Measurements from ENCODE around the gene RGS17. TPM values are rescaled to one million over a fixed set of nuclear protein-coding genes. Genes with fewer than 3 reads are reported as not detected.

Gene RGS17
- total RNA-seq, 6 experiments from 2014 or later: 0.02 to 0.24 (median 0.09) TPM; not detected in 1

DNA sequence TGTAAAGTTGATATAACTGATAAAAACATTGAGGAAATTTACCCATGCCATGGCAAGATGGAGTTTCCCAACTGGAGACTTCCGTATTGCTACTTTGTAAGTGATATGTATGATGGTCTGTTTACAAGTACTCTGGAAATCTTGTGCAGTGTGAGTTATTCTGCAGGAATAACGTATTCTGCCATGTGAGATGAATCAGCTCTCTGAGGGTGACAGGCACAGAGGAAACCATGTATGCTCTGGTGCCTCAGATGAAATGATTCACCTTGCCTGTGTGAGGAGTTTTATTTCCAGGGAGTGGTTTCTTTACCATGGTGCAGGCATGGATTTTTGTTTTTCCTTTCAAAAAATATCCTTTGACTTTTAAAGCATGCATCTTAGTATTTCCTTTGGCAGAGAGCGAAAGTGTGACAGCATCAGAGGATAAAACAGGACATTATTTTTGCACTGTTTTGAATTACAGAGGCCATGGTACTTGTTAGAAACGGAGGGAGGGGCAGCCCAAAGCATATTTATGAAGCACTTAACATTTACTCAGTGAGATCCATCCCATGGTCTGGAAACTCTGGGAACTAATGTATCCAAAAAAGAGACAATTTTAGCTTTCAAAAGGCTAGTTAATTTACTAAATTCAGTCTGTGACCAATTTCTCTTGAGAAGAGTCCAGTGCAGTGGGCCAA is 92.6 kb downstream of the RGS17 start:
- TF ChIP-seq, protein P1, sequence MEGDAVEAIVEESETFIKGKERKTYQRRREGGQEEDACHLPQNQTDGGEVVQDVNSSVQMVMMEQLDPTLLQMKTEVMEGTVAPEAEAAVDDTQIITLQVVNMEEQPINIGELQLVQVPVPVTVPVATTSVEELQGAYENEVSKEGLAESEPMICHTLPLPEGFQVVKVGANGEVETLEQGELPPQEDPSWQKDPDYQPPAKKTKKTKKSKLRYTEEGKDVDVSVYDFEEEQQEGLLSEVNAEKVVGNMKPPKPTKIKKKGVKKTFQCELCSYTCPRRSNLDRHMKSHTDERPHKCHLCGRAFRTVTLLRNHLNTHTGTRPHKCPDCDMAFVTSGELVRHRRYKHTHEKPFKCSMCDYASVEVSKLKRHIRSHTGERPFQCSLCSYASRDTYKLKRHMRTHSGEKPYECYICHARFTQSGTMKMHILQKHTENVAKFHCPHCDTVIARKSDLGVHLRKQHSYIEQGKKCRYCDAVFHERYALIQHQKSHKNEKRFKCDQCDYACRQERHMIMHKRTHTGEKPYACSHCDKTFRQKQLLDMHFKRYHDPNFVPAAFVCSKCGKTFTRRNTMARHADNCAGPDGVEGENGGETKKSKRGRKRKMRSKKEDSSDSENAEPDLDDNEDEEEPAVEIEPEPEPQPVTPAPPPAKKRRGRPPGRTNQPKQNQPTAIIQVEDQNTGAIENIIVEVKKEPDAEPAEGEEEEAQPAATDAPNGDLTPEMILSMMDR (IDR thresholded peaks at IDR 0.05): no peak
- Mint-ChIP-seq H3K9me3 (no peaks in the 10 kb centered on the region), H3K27ac (no peak overlapping the region), H3K4me1 (ENCODE audit: low read depth) (peaks cover 11% of the 10 kb centered on the region), H3K4me3 (no peak overlapping the region), H3K27me3 (ENCODE audit: insufficient read depth) (no peaks in the 10 kb centered on the region; the same call in 1 of the 2 replicates), H3K36me3 (ENCODE audit: low read depth) (no peaks in the 10 kb centered on the region)
- peak; percentile 46 for DNase-seq

DNA sequence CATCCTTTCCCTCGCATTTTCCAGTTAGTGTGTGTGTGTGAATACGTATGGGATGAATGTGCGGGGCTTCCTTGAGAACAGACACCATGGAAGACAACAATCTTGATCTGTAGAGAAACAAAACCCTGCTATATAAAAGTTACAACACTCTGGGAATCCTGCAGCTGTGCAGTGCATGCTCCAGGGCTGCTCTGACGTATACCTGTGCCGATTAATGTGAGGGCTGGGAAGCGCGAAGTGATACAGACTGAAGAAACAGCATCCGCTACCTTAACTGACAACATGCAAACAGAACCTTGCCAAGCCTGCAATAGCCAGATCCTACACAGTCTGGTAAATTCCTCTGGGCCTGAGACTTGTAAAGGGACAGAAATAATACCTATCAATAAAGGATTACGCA is 96.9 kb downstream of the RGS17 start:
- H3K9me3 Mint-ChIP-seq: no peaks in the 10 kb centered on the region
- H3K4me1 Mint-ChIP-seq (ENCODE audit: low read depth): peaks cover 22% of the 10 kb centered on the region
- no peak overlapping the region for H3K27ac Mint-ChIP-seq
- H3K4me3 Mint-ChIP-seq: no peak overlapping the region
- H3K36me3 Mint-ChIP-seq (ENCODE audit: low read depth): no peaks in the 10 kb centered on the region
- no peaks in the 10 kb centered on the region; the same call in 1 of the 2 replicates for H3K27me3 Mint-ChIP-seq (ENCODE audit: insufficient read depth)
- TF ChIP-seq, protein P1 (IDR thresholded peaks at IDR 0.05): no peak
- no peak for DNase-seq

DNA sequence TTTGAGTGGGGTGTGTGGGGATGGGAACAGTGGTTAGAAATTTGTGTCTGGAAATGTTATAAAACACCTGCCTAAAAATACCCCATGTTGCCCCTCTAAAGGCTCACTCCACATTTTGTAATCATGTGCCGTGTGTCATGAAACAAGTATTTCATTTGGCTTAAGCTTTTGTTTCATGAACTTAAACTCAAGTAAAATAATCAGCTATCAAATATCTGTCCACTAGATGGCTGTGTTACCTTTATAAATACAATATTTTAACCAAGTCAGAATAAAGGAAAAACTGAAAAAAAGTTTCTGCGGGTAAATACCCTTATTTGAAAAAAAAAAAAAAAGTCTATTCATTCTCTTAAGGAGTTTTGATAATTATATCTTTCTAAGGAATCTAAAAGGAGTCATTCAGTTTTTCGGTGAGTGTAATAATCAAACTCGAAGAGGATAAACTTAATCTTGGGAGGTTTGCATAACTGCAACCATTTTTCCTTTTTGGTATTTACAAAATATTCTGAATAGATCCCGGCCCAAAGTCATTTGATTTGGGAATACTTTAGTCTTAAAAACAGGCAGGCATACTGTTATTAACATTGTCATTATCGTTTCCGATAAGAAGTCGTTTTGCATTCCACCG is 98.7 kb downstream of the RGS17 start:
- no peak overlapping the region for H3K4me3 Mint-ChIP-seq
- peaks cover 19% of the 10 kb centered on the region for H3K4me1 Mint-ChIP-seq (ENCODE audit: low read depth)
- no peaks in the 10 kb centered on the region; the same call in 1 of the 2 replicates for H3K27me3 Mint-ChIP-seq (ENCODE audit: insufficient read depth)
- H3K9me3 Mint-ChIP-seq: no peaks in the 10 kb centered on the region
- TF ChIP-seq, protein P1 (IDR thresholded peaks at IDR 0.05): peak; percentile 84
- H3K36me3 Mint-ChIP-seq (ENCODE audit: low read depth): no peaks in the 10 kb centered on the region
- no peak overlapping the region for H3K27ac Mint-ChIP-seq
- peak; percentile 56 for DNase-seq

DNA sequence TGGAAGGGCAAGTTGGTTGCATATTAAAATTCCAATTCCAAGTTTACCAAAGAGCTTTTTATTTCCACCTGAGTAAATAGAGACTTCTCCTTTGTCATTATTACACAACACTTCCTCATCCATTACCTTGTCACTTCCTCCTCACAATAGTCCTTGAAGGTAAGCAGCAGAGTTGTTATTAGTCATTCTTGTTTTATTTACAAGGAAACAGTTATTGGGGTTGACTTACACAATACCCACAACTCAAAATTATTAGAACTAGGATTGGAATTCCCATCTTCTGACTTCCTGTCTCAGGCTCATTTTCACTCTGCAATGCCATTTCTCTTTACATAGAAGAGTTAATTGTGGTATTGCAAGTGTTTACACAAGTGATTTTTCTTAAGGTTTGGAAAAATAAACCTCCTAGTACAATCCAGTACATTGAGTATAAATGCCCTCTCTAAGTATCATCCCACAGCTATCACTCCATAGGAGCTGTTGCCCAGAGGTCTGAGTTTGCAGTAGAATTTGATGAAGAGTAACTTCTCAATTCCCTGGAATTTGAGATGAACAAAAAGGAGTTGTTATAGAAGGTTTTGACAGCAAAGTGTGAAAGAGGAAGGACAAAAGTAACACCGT is 99.6 kb downstream of the RGS17 start:
- Mint-ChIP-seq H3K4me1 (ENCODE audit: low read depth) (peaks cover 19% of the 10 kb centered on the region), H3K27me3 (ENCODE audit: insufficient read depth) (no peaks in the 10 kb centered on the region; the same call in 1 of the 2 replicates), H3K27ac (no peak overlapping the region), H3K4me3 (no peak overlapping the region), H3K36me3 (ENCODE audit: low read depth) (no peaks in the 10 kb centered on the region), H3K9me3 (no peaks in the 10 kb centered on the region)
- TF ChIP-seq, protein P1 (IDR thresholded peaks at IDR 0.05): no peak
- DNase-seq: no peak

DNA sequence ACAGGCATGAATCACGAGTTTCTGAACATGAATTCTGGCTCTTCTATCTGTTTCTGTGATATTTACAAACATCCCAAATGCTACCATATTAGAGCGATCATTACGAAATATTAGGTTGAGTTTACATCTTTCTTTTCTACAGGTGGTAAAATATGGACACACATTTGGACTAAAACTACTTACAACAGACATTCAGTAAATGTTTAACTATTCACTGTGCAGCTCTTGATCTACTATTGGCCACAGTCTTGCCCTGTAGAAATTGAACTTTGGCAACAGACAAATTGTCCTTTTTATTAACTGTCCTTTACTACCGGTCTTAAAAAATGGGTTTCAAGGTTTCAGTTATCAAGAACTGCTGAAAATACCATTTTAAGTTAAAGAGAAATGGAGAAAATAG is 102.1 kb downstream of the RGS17 start:
- DNase-seq: no peak
- no peak overlapping the region for H3K27ac Mint-ChIP-seq
- no peaks in the 10 kb centered on the region for H3K36me3 Mint-ChIP-seq (ENCODE audit: low read depth)
- no peaks in the 10 kb centered on the region for H3K9me3 Mint-ChIP-seq
- H3K4me3 Mint-ChIP-seq: no peak overlapping the region
- TF ChIP-seq, protein P1 (IDR thresholded peaks at IDR 0.05): no peak
- H3K27me3 Mint-ChIP-seq (ENCODE audit: insufficient read depth): no peaks in the 10 kb centered on the region
- peaks cover 19% of the 10 kb centered on the region for H3K4me1 Mint-ChIP-seq (ENCODE audit: low read depth)
